T47D (cell line): ENCODE results near the gene FHIT.

Experiments
- DNase-seq, 2 experiments: peaks; one replicate each; pipeline versions ENCODE4 v3.0.0 to v3.0.0-alpha.2; 2011 to 2012; ENCODE audit warnings: low read depth in 1 of 2, low spot score in 1 of 2
- JUND ChIP-seq: IDR thresholded peaks from 2 replicates; pipeline ENCODE4 v1.6.1; 2012; ENCODE audit warnings: low read depth
- in situ Hi-C: cut with HindIII; loops from 2 replicates; pipeline ENCODE4 v1.10.0; 2016; ENCODE audit warnings: low sequenced_read_pairs, low pct_unique_long_range_greater_than_20kb

Gene FHIT

GRCh38 chr3:60187343-60187742, 1063.9 kb downstream of the FHIT start:
- no peak for DNase-seq
- TF ChIP-seq JUND, result no peak
- in situ Hi-C loops, result no loop called here

DNA sequence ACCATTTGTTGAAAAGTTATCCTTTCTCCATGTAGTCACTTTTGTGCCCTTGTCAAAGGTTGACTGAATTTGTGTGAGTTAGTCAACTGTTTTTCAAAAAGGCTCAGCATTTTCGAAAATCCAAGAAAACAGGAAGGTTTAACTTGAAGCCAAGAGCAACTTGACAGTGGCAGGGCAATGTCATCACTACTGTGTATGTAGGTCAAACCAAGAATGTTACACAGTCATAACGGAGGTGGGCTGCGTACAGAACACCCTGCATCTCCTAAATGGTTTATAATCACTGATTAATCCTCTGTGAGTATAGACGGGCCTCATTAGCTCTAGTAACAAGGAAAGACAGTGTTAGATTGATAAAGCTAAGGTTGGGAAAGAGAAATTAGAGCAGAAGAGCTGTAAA, 1064.9 kb downstream of the FHIT start:
- in situ Hi-C loops, result no loop called here
- no peak for TF ChIP-seq JUND
- no peak for DNase-seq

DNA sequence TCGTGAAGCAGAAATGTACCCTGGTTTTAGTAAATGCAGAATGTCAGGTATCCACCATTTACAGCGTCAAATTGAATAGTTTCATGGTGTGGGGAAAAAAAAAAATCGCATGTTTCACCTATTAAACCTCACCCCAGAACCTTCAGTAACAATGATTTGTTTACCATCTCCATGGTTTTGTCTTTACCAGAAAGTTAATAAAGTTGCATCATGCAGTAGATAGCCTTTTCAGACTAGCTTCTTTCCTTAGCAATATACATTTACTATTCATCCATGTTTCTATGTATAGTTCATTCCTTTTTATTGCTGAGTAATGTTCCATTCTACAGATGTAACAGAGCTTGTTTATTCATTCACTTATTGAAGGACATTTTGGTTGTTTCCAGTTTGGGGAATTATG, 1066.1 kb downstream of the FHIT start:
- no peak for TF ChIP-seq JUND
- DNase-seq, result no peak
- in situ Hi-C loops, result no loop called here

GRCh38 chr3:60182697-60183096, 1068.6 kb downstream of the FHIT start:
- in situ Hi-C loops, result no loop called here
- no peak for DNase-seq
- no peak for TF ChIP-seq JUND

- DNase-seq, result no peak
- TF ChIP-seq JUND, result no peak
- in situ Hi-C loops, result no loop called here
These were observed 1072.2 kb downstream of the FHIT start for GRCh38 chr3:60178931-60179653.

DNA sequence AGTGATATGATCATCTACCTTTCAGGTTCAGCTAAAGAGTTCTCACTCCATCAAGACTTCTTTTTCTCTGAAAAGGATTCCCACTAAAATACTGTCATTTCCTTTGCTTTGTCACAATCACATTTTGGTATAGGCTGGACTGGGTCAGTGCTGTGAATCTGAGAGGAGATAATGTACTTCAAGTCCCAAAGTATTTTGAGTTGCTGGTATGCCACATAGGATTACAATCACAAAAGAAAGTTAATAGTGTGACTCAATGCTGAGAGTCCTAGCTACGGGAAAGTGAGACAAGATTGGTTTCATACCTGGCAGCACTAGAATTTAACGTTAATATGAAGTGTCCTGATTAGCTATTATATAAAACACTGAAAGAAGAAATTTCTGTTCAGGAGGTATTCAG, 1073.5 kb downstream of the FHIT start:
- in situ Hi-C loops, result no loop called here

GRCh38 chr3:60176614-60177013, 1074.6 kb downstream of the FHIT start:
- DNase-seq, result peak in 1 of 2 experiments; percentile 14
- in situ Hi-C loops, result no loop called here

More for the DNA sequence above, 1073.5 kb downstream of the FHIT start:
- no peak for DNase-seq
- no peak for TF ChIP-seq JUND

DNA sequence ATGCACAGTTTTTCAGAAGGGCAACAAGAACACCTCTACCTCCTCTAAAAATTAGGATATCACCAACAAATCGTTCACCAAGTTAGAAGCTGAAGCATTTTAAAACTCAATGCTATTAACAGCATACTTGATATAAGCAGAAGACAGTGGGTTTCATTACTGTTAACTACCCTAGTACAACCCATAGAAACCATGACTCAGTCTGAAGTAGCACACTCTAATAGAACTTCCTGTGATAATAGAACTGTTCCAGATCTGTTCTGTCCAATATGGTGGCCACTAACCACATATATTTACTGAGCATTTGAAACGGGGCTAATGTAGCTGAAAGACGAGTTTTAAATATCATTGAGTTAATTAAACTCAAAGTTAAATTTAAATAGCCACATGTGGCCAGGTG, 1075.6 kb downstream of the FHIT start:
- TF ChIP-seq JUND, result no peak
- in situ Hi-C loops, result no loop called here
- DNase-seq, result no peak

More at GRCh38 chr3:60176614-60177013, 1074.6 kb downstream of the FHIT start:
- TF ChIP-seq JUND, result no peak

DNA sequence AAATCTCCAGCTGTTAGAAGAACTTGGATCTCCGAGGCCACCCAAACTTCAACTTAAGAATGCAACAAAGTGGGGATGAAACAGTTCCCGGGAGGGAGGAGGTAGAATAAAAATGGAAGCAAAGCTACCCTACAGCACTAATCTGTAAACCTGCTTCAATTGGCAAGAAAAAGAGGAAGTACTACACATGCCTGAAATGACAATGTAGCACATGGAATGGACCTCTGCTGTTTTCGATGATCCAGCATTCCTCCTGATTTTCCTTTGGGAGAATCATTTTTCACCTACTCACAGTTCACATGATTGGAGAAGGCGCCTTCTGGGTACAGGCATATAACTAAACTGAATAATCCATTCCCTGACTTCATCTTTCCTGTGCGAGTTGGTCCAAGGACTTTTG, 1081.5 kb downstream of the FHIT start:
- no peak for DNase-seq
- TF ChIP-seq JUND, result no peak
- in situ Hi-C loops, result no loop called here

DNA sequence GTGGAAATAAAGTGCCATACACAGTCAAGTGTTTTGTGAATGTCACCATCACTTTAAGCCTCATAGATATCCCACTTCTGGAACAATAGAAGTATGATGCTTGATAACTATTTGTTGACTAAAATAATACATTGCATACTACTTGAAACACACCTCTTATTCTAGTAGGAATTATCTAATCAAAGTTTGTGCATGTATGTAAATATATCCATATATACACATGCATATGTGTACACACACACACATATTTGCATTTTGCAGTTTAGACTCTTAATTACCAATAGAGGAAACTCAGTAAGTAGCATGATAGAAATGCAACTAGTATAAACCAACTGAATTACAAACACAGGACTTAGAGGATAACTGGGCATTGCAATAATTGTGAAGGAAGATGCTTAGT, 1084.1 kb downstream of the FHIT start:
- no peak for TF ChIP-seq JUND
- no peak for DNase-seq

GRCh38 chr3:60160822-60161748, 1090.2 kb downstream of the FHIT start:
- no peak for TF ChIP-seq JUND
- no peak for DNase-seq
- in situ Hi-C loops, result no loop called here

More for the DNA sequence above, 1084.1 kb downstream of the FHIT start:
- in situ Hi-C loops, result no loop called here

GRCh38 chr3:60160111-60160821, 1091.0 kb downstream of the FHIT start:
- in situ Hi-C loops, result no loop called here
- no peak for TF ChIP-seq JUND
- no peak for DNase-seq

GRCh38 chr3:60158035-60158434, 1093.2 kb downstream of the FHIT start:
- in situ Hi-C loops, result no loop called here
- no peak for DNase-seq
- no peak for TF ChIP-seq JUND
